Left lung (tissue), 10 donors: ENCODE data around the gene IL4. TPM values are rescaled to one million over a fixed set of nuclear protein-coding genes. Genes with fewer than 3 reads are reported as not detected.

Experiments
- ATAC-seq: fragments of 200-7000 bp; cut with Tn5 transposase; one replicate; pipeline ENCODE4 v1.9.1; 2020; ENCODE audit warnings: moderate library complexity
- DNase-seq, 4 donors: peaks; one replicate each; pipeline ENCODE4 v3.0.0-alpha.2; 2013 to 2020
- H3K27ac ChIP-seq, 2 donors: fragments of 200-600 bp; sonication (generic) in 1 of 2; one replicate each; pipeline versions ENCODE4 v1.5.0 to v1.8.0; 2020 to 2021
- H3K27me3 ChIP-seq, 2 donors: fragments of 200-600 bp; sonication (generic) in 1 of 2; one replicate each; pipeline versions ENCODE4 v1.5.0 to v1.8.0; 2020 to 2021
- H3K36me3 ChIP-seq, 2 donors: fragments of 200-600 bp; sonication (generic) in 1 of 2; one replicate each; pipeline versions ENCODE4 v1.5.0 to v1.8.0; 2020 to 2021
- H3K4me1 ChIP-seq, 2 donors: fragments of 200-600 bp; one replicate each; pipeline ENCODE4 v1.8.0; 2021
- H3K4me3 ChIP-seq, 2 donors: fragments of 200-600 bp; sonication (generic) in 1 of 2; one replicate each; pipeline versions ENCODE4 v1.5.0 to v1.8.0; 2020 to 2021; ENCODE audit warnings: mild to moderate bottlenecking in 1 of 2
- H3K9me3 ChIP-seq, 2 donors: fragments of 200-600 bp; sonication (generic) in 1 of 2; one replicate each; pipeline versions ENCODE4 v1.5.0 to v1.8.0; 2020 to 2021
- CTCF ChIP-seq, 2 donors: fragments of 200-600 bp; sonication (generic) in 1 of 2; IDR thresholded peaks; one replicate each; pipeline versions ENCODE4 v1.5.0 to v1.8.0; 2021; ENCODE audit warnings: antibody characterized with exemption in 2 of 2
- intact Hi-C, 2 donors: fragments of 100-400 bp; cut with DNase I; formaldehyde crosslinking; loops; one replicate each; pipeline versions ENCODE4 v1.11.2 to v1.14.2; 2022
- polyA plus RNA-seq, 6 donors: library from polyadenylated mRNA; unstranded; fragments of 120-200 nt; gene quantifications; one replicate each; pipeline ENCODE4 v1.2.1, GENCODE V29; 2013; ENCODE audit not compliant: insufficient read length in 6 of 6
- total RNA-seq, 2 donors: library from RNA; stranded (reverse); fragmentation: NEBNext Ultra II Directional; extraction: Animal tissue kit (Norgen Biotek cat#: 25700); gene quantifications; one replicate each; pipeline ENCODE4 v1.2.1, GENCODE V29; 2021
- donor health status: DM: no; HTN: yes; CAD: no.
- donor health status: DM: no; HTN: no; CAD: no.

Gene IL4
- total and polyA plus RNA-seq, 8 donors, result 0.27 to 0.84 (median 0.44) TPM; not detected in 4

GRCh38 chr5:132674671-132675506, 1.1 kb downstream of the IL4 start:
- Histone ChIP-seq H3K4me3 (no peak overlapping the region), H3K9me3 (no peaks in the 10 kb centered on the region), H3K27me3 (no peaks in the 10 kb centered on the region), H3K27ac (peak overlapping the region; percentile 51 to 82), H3K36me3 (no peaks in the 10 kb centered on the region), H3K4me1 (peaks cover 8 to 9% of the 10 kb centered on the region in 2 donors)
- DNase-seq, result peak in 2 of 4 donors; percentile 32 to 65
- ATAC-seq, result peak; percentile 71
- intact Hi-C loops, result no loop called here
- TF ChIP-seq CTCF (IDR thresholded peaks at IDR 0.05), result no peak

- intact Hi-C loops, result no loop called here
- no peaks in the 10 kb centered on the region for H3K36me3 ChIP-seq
- DNase-seq (no peak), ATAC-seq (no peak)
- no peak for TF ChIP-seq CTCF (IDR thresholded peaks at IDR 0.05)
- no peak overlapping the region for H3K4me3 ChIP-seq
- H3K27me3 ChIP-seq, result no peaks in the 10 kb centered on the region
- no peaks in the 10 kb centered on the region for H3K9me3 ChIP-seq
- peak overlapping the region in 1 of 2 donors; percentile 40 for H3K27ac ChIP-seq
- peaks cover 8 to 9% of the 10 kb centered on the region in 2 donors for H3K4me1 ChIP-seq
Measured at GRCh38 chr5:132675936-132676689, 2.3 kb downstream of the IL4 start.

- intact Hi-C loops, result no loop called here
- DNase-seq (peak in 2 of 4 donors; percentile 83 to 85), ATAC-seq (peak; percentile 94)
- Histone ChIP-seq H3K9me3 (no peaks in the 10 kb centered on the region), H3K27me3 (no peaks in the 10 kb centered on the region), H3K4me3 (no peak overlapping the region), H3K36me3 (no peaks in the 10 kb centered on the region), H3K27ac (peak overlapping the region; percentile 40 to 47), H3K4me1 (peaks cover 8 to 9% of the 10 kb centered on the region in 2 donors)
- TF ChIP-seq CTCF (IDR thresholded peaks at IDR 0.05), result peak; percentile 11 to 21
Measured at GRCh38 chr5:132677191-132677590, 3.4 kb downstream of the IL4 start.

GRCh38 chr5:132677682-132678400, 4.1 kb downstream of the IL4 start:
- ATAC-seq (no peak), DNase-seq (no peak)
- no peaks in the 10 kb centered on the region for H3K27me3 ChIP-seq
- peaks cover 8 to 9% of the 10 kb centered on the region in 2 donors for H3K4me1 ChIP-seq
- no peaks in the 10 kb centered on the region for H3K36me3 ChIP-seq
- intact Hi-C loops, result no loop called here
- no peak overlapping the region for H3K4me3 ChIP-seq
- no peak overlapping the region for H3K27ac ChIP-seq
- TF ChIP-seq CTCF (IDR thresholded peaks at IDR 0.05), result no peak
- no peaks in the 10 kb centered on the region for H3K9me3 ChIP-seq
